HG03354 (cell line): ENCODE results near the gene GORASP1.

Source experiments
- ATAC-seq: cut with Tn5 transposase; IDR thresholded peaks from one replicate; pipeline ENCODE4 v1.9.1; 2021; ENCODE audit warnings: mild to moderate bottlenecking; ENCODE audit not compliant: unreplicated experiment, poor library complexity, severe bottlenecking

The GORASP1 gene

GRCh38 chr3:39127269-39127907 lies 20.0 kb upstream of the GORASP1 start:
- no peak for ATAC-seq

GRCh38 chr3:39126532-39127071 lies 19.2 kb upstream of the GORASP1 start:
- no peak for ATAC-seq

- no peak for ATAC-seq
Observed at GRCh38 chr3:39125841-39126500, 18.5 kb upstream of the GORASP1 start.

- ATAC-seq: no peak
Observed at GRCh38 chr3:39124876-39125840, 17.7 kb upstream of the GORASP1 start.

GRCh38 chr3:39122813-39123212 lies 15.4 kb upstream of the GORASP1 start:
- ATAC-seq: peak; percentile 81

GRCh38 chr3:39121621-39122020 lies 14.2 kb upstream of the GORASP1 start:
- no peak for ATAC-seq

- ATAC-seq: no peak
Observed at GRCh38 chr3:39118931-39119660, 11.7 kb upstream of the GORASP1 start.

GRCh38 chr3:39118079-39118478 lies 10.7 kb upstream of the GORASP1 start:
- no peak for ATAC-seq

- no peak for ATAC-seq
Observed at GRCh38 chr3:39115870-39116269, 8.4 kb upstream of the GORASP1 start.

- ATAC-seq: no peak
Observed at GRCh38 chr3:39114456-39114855, 7.0 kb upstream of the GORASP1 start.

- no peak for ATAC-seq
Observed at GRCh38 chr3:39113291-39113690, 5.9 kb upstream of the GORASP1 start.

- no peak for ATAC-seq
Observed at GRCh38 chr3:39112535-39112934, 5.1 kb upstream of the GORASP1 start.

- ATAC-seq: no peak
Observed at GRCh38 chr3:39112113-39112512, 4.7 kb upstream of the GORASP1 start.

GRCh38 chr3:39110041-39110639 lies 2.7 kb upstream of the GORASP1 start:
- no peak for ATAC-seq

GRCh38 chr3:39109086-39109485 lies 1.7 kb upstream of the GORASP1 start:
- no peak for ATAC-seq

- peak; percentile 85 for ATAC-seq
Observed at GRCh38 chr3:39108200-39108710, 828 bp upstream of the GORASP1 start.

GRCh38 chr3:39106851-39107387 lies 508 bp downstream of the GORASP1 start:
- peak; percentile 6 for ATAC-seq

GRCh38 chr3:39106281-39106811 lies 1.1 kb downstream of the GORASP1 start:
- ATAC-seq: no peak

- no peak for ATAC-seq
Observed at GRCh38 chr3:39105687-39106063, 1.8 kb downstream of the GORASP1 start.
